Islet of Langerhans (tissue), 1 donor: ENCODE data around the gene SPDYE2.
"Not testable (repeated sequence)": the region's sequence is repeated elsewhere in the genome, so short reads cannot be mapped to it uniquely, and the experiment has no call there.

Experiments
- FAIRE-seq: peaks from one replicate; lab custom pipeline; 2011; peaks lifted over from hg19 to GRCh38; lab: Jason Lieb, UNC

Gene SPDYE2

DNA sequence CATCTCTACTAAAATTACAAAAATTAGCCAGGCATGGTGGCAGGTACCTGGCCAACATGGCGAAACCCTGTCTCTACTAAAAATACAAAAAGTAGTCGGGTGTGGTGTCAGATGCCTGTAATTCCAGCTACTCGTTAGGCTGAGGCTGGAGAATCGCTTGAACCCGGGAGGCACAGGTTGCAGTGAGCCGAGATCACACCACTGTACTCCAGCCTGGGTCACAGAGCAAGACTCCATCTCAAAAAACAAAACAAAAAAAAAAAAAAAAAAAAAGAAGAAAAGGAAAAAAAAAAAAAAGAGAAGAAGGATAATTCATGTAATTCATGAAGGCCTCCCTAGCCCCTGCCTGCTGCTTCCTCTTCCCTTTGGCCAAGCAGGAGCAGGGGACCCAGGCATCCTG is 10.4 kb upstream of the SPDYE2 start:
- not testable (repeated sequence) for FAIRE-seq

DNA sequence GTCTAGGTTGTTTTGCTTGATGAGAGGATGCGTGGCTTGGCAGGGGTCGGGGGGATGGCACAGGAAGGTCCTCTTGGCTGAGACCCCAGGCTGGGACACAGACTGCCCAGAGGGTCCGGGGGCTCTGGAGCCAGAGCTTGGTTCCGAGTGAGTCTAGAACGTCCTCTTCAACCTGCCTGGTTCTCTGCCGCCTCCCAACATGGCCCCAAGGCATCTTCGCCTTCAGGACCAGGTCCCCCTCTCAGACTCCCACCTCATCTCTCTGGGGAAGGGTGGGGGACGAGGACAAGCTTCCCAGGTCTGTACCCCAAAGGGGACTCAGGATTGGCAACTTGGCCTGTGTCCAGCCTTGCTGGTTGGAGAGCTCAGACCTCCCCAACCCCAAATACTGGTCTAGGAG is 8.9 kb upstream of the SPDYE2 start:
- not testable (repeated sequence) for FAIRE-seq

DNA sequence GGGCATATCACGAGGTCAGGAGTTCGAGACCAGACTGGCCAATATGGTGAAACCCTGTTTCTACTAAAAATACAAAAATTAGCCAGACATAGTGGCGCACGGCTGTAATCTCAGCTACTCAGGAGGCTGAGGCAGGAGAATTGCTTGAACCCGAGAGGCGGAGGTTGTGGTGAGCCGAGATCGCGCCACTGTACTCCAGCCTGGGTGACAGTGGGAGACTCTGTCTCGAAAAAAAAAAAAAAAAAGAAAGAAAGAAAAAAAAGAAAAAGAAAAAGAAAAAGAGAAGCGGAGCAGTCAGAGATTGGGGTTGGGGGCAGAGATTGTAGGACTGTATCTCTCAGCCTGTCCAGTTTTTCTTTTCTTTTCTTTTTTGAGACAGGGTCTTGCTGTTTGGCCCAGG is 8.3 kb upstream of the SPDYE2 start:
- FAIRE-seq: not testable (repeated sequence)

DNA sequence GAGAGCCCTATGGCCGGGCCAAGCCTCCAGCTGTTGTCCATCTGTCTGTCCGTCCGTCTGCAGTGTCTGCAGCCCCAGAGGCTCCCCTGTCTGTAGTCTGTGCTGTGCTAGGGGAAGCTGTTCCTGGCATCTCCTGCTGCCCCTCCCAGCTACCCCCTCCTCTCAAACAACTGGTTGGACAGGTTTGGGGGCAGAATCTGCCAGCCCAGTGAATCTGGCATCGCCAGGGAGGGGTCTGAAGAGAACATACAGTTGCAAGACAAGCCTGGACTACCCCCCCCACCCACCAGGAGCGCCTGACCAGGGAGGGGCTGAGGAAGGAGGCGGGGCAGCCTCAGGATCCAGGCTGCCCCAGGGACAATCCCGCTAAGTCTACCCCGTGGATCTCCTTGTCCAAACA is 7.4 kb upstream of the SPDYE2 start, which contains the start of gene UPK3BL2:
Gene UPK3BL2, minus strand, starts transcription at position 101 of the 400 bp plus-strand sequence. Its CDS starts 60 bp downstream, at position 41.
- not testable (repeated sequence) for FAIRE-seq

DNA sequence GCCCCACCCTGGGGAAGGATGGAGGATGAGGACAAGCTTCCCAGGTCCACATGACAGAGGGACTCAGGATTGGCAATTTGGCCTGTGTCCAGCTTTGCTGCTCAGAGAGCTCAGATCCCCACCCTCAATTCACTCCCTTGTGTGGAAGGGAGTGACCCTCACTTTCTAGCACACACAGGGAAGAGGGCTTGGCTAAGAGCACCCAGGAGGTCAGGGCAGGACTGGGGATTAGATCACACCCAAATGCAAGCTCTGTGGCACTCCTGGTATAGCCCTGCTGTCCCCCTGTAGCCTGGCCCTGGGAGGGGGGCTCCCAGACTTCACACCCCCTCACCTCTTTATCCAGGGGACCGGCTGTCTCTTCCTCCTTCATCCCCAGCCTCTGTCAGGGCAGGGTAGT is 6.7 kb upstream of the SPDYE2 start:
- not testable (repeated sequence) for FAIRE-seq

DNA sequence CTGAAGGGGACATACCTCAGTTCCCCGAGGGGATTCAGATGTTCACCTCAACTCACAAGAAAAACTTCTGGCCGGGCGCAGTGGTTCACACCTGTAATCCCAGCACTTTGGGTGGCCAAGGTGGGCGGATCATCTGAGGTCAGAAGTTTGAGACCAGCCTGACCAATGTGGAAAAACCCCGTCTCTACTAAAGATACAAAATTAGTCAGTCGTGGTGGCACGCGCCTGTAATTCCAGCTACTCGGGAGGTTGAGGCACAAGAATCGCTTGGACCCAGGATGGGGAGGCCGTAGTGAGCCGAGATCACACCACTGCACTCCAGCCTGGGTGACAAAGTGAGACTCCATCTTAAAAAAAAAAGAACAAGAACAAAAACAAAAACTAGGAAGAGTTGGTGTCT is 5.7 kb upstream of the SPDYE2 start:
- FAIRE-seq: not testable (repeated sequence)

DNA sequence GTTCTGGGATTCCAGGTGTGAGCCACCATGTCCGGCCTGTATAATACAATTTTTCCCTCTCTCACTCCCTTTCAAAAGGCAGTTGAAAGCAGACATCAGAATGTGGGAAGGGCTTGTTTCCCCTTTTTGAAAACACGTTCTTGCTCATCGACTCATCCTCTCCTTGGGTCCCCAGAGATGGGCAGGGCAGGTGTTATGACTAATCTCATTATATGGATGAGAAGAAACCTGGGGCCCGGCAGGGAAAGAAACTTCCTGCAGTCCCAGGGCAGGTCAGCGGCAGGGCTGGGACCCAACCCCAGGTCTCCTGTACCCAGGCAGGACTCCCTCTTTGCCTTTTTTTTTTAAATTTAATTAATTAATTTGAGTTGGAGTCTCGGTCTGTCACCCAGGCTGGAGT is 4.7 kb upstream of the SPDYE2 start:
- FAIRE-seq: not testable (repeated sequence)

DNA sequence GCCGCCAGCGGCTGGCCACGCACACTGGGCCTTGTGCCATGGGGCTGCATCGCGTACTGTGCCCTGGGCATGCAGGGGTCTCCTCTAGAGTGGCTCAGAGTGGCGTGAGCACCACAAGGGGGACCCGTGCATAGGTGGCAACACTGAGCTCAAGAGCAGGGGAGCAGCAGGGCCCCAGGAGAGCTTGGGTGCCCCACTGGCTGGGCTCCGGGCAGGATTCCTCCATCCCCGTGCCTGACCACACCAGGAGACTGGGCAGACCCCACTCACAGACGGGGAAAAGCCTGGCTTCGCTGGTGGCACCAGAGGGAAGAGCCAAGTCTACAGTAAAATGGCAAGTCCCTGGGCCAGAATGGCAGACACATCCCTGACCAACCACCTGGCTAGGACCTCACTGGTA is 17.6 kb downstream of the SPDYE2 start:
- not testable (repeated sequence) for FAIRE-seq

DNA sequence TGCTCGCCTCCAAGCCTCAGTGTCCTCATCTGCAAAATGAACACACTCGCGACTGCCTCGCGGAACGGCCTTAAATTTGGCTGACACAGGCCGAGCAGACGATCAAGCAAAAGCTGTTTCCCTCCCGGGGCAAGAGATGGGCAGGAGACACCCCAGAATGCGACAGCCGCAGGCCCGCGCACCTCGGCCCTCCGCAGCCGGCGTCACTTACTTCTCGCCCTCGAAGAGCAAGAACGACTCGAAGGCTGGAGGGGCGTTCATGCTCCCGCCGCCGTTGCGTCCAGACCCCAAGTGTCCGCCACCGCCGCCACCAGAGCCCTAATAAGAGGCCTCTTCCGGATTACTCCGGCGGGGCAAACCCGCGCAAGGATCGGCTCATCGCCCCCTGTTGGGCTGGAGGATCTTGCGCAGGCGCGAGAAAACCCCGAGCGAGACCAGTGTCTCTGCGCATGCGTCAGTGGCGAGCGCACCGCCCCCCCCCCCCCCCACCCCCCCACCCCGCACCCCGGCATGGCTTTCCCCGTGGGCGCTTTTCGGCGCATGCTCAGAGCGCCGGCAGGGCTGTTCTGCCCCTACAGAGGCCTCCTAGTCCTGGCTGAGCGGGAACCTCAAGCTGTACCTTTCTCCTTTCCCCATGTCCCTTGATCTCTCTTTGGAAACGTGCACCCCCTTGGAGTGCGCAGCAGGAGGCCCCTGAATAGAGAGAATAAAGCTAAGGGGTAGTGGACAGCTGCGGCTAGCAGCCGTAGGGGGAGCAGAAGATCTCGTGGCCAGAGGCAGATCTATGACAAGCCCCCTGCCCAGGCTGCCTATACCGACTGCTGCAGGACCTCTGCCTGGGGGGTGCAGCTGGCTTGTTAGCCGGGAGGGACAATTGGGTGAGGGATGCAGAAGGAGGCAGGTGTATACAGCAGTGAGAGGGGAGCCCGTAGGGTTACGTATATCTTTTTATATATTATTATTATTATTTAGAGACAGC is 21.5 kb downstream of the SPDYE2 start, which contains the start of gene POLR2J3:
Gene POLR2J3, minus strand, starts transcription at position 323 of the 979 bp plus-strand sequence. Its CDS starts 62 bp downstream, at position 261.
- FAIRE-seq: not testable (repeated sequence)

DNA sequence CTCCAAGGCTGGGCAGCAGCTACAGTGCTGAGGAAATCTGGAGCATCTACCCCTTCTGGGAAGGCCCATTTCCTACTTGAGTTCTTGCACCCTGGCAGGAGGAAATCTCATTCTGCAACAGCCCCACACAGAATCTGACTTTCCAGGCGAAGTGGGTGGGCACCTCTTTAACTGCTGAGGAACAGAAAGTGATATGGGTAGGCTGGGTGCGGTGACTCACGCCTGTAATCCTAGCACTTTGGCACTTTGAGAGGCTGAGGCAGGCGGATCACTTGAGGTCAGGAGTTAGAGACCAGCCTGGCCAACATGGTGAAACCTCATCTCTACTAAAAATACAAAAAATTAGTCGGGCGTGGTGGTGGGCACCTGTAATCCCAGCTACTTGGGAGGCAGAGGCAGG is 23.6 kb downstream of the SPDYE2 start:
- not testable (repeated sequence) for FAIRE-seq

DNA sequence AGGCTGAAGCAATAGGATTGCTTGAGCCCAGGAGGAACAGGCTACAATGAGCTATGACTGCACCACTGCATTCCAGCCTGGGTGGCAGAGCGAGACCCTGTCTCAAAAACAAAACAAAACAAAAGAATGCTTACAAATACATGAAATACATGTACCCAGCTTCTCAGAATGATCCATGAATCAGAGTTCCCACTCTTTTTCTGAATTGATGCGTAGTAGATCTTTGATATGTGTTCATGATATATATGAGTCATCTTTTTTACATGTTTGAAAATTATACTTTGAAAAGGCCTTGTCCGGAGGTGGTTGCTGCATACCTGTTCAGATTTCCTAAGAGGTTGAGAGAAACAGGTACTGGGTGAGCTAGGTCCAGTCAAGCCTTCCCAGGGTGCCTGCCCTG is 25.3 kb downstream of the SPDYE2 start:
- not testable (repeated sequence) for FAIRE-seq

DNA sequence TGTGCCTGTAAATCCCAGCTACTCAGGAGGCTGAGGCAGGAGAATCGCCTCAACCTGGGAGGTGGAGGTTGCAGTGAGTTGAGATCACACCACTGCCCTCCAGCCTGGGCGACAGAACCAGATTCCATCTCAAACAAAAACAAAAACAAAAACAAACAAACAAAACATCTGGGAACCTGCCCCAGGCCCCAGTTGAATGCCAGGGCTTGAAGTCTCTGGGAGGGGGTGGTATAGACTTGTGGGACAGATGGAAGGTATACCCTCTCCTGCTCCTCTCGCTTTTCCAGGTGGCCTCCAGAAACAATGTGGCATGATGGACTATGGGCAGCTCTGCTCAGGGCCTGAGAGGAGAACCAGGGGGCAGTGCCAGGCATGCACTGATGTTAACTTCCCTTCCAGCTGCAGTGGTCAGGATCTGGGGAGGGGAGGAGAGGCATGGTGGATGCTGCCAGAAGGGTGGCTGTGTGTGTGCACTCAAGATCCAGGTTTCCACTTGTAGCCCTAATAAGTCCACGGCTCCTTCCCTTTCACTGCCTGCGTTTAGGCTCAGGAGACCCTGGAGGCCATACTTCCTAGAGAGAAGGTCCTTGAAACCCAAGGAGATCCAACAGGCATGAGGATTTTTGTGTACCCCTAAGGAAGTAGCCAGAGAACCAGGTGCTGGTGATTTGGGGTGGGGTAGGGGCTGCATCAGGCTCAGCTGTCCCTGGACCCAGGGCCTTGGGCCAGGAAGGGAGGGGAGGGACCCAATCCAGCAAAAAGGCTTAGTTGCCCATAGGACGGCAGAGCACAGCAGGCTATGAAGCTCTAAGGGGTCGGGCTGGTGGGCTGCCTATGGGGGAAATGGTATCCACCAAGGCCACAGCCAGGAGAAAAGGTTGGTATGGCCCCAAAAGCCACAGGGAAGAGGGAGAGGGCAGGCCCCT is 26.6 kb downstream of the SPDYE2 start:
- FAIRE-seq: not testable (repeated sequence)

DNA sequence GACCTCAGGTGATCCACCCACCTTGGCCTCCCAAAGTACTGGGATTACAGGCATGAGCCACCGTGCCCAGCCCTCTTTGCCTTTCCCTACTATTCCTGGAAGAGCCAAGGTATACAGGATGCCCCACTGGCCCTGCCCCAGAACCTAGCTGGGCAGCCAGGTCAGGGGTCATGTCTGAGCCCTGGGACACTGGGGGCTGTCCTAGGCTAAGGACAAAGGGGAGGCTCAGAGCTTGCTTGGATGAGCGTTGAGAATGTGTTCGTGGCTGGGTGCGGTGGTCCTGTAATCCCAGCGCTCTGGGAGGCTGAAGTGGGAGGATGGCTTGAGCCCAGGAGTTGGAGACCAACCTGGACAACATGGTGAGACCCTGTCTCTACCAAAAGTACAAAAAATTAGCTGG is 27.5 kb downstream of the SPDYE2 start:
- not testable (repeated sequence) for FAIRE-seq

DNA sequence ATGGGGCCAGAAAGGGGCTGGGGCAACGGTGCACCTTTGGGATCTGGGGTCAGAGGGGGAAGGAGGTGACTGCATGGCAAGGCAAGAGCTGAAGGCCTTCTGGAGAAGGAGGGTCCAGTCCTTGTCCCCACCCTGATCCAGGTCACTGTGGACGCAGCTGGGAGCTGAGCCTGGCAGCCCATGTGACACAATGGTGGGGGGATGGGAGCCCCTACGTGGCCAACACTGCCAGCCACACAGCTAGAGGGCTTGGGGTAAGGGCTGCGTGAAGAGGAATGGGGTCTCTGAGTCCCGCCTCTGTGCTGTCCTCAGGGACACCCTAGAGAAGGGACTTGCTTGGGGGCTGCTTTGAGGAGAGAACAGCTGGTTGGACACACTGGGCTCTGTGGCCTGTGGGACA is 30.7 kb downstream of the SPDYE2 start:
- FAIRE-seq: not testable (repeated sequence)

DNA sequence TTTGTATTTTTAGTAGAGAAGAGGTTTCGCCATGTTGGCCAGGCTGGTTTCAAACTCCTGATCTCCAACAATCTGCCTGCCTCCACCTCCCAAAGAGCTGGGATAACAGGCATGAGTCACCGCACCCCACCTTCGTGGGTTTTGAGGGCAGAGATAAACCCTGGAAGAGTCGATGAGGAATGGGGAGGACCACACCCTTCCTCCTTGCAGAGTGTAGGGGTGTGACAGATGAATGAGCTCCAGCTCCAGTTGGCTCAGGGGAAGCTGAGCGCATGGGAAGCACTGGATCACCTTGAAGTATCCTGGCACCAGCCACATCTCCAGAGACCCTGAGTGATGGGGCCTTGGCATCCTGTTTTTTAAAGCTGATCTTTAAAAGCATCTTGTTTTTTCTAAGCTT is 32.5 kb downstream of the SPDYE2 start:
- FAIRE-seq: not testable (repeated sequence)

DNA sequence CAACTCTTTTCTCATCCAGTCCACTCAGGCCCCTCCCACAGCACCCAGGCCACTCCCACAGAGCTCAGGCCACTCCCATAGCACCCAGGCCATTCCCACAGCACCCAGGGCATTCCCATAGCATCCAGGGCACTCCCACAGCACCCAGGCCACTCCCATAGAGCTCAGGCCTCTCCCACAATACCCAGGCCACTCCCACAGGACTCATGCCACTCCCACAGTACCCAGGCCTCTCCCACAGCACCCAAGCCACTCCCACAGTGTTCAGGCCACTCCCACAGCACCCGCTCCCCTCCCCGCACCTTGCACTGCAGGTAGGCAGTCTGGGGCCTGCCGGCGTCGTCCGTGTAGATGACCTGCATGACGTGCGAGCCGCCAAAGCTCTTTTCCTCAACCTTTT is 38.8 kb downstream of the SPDYE2 start:
- not testable (repeated sequence) for FAIRE-seq

DNA sequence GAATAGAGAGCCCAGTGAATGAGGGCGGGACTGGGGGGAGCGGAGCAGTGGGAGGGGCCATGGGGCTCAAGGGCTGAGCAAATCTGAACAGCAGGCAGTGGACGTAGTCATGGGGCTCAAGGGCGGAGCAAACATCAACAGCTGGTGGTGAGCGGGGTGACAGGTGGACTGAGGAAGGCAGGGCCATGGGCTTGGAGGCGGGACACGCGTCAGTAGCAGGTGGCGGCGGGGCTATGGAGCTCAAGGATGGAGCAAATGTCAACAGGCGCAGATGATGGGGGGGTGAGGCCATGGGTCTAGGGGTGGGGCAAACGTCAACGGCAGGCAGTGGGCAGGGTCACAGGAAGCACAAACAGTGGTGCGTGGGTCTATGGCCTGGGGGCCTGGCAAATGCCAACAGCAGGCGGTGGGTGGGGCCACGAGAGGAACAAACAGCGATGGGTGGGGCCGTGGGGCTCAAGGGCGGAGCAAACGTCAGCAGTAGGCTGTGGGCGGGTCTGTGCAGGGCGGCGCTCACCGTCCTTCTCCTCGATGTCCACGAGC is 41.5 kb downstream of the SPDYE2 start:
- FAIRE-seq: not testable (repeated sequence)

DNA sequence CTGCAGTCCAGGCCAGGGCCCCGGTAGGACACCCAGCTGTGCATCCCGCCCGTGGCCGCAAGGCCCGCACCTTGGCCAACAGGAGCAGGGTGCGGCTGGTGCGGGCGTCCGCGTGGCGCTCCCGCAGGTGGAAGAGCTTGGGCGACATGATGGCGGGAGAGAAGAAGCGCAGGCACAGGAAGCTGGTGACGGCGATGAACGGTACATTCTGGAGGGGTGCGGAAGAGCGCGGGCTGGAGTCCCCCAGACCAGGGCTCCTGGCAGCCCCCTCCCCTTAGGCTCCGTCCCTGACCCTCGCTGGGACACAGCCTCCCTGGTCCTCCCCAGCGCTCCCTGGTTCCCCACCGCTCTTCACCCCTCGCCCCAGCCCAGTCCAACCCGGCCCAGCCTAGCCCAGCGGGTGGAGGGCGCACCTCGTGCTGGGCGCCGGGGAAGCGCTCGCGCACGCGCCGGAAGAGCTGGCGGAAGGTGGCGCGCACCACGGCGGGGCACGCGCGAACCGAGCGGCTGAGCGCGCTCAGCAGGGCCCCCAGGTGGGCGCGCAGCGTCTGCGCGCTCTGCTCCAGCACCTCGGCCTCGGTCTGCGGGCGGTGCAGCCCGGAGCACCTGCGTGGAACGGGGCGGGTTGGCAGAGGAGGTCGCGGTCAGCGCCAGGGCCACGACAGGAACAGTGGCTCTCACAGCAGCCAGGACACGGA is 42.8 kb downstream of the SPDYE2 start:
- not testable (repeated sequence) for FAIRE-seq

DNA sequence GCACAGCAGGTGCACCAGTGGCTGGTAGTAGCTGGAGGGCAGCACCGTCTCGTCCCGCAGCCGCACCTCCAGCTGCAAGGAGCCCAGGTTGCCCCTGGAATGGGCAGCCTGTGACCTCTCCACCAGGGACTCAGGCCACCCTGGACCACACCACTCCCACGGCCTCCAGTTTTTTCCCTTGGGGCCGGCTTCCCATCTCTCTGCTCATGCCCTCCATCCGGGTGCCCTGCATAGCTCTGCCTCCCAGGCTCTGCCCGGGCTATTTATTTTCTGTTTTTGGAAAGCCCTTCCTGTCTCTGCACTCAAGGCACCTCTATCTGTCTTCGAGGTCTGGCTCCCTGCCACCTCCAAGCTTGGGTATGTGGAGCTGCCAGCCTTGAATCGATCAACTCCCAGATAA is 45.0 kb downstream of the SPDYE2 start:
- not testable (repeated sequence) for FAIRE-seq

DNA sequence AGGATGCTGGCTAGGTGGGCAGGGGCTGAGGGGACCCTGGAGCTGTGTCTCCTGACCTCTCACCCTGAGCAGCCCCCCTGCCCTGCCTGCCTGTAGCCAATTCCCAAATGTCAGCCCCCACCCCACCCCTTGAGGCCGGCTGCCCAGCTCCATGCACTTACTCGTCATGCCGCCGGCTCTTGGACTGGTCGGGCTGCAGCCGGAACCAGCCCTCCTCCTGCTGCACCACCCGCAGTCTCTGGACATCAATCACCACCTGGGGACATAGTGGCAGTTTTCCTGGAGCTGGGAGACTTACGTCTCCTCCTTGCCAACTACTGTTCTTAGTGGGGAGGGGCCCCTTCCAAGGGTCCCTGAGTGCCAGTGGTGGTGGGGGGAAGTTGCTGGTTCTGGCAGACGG is 48.7 kb downstream of the SPDYE2 start:
- not testable (repeated sequence) for FAIRE-seq

DNA sequence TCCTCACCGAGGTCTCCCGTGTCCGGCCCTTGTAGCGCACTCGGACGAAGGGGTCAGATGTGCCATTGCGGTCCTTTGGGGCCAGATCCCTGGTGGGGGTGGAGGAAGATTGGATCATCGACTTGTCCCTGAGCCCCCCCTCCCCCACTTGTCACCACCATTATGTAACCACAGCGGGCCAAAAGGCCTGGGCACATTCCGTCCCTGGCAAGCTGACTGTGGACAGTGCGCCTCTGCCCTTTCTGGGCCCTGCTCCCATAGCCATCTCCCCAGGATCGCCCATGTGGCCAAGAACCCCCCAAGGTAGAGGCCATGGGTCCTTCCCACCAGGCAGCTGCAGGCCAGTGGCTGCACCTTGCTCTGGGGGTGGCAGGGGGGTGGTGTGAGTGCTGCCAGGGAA is 51.3 kb downstream of the SPDYE2 start:
- not testable (repeated sequence) for FAIRE-seq
